Myocyte (in vitro differentiated cells): ENCODE measurements around the gene CCDC187. TPM values are rescaled to one million over a fixed set of nuclear protein-coding genes. Genes with fewer than 3 reads are reported as not detected.
A peak's percentile ranks its signal among the peaks of the same experiment; 100 is the strongest.
"Not testable (repeated sequence)": the region's sequence is repeated elsewhere in the genome, so short reads cannot be mapped to it uniquely, and the experiment has no call there.

Experiments used
- DNase-seq: peaks from one replicate; pipeline ENCODE4 v3.0.0-alpha.2; 2012; ENCODE audit warnings: low read depth
- total RNA-seq: library from RNA; depleted of rRNA; stranded (reverse); fragments of >200 nt; gene quantifications from 2 replicates; pipeline ENCODE4 v1.2.3, GENCODE V29; 2014

CCDC187 gene
- total RNA-seq, 1 donor from 2014 or later = not detected

GRCh38 chr9:136327304-136327974 lies 23.5 kb upstream of the CCDC187 start, which contains the start of gene GPSM1:
GPSM1 (plus strand) TSS chr9:136327539; CDS start chr9:136327696, 157 bp downstream.
- peak; percentile 57 for DNase-seq

GRCh38 chr9:136326761-136327303 lies 22.9 kb upstream of the CCDC187 start:
- DNase-seq = no peak

DNA sequence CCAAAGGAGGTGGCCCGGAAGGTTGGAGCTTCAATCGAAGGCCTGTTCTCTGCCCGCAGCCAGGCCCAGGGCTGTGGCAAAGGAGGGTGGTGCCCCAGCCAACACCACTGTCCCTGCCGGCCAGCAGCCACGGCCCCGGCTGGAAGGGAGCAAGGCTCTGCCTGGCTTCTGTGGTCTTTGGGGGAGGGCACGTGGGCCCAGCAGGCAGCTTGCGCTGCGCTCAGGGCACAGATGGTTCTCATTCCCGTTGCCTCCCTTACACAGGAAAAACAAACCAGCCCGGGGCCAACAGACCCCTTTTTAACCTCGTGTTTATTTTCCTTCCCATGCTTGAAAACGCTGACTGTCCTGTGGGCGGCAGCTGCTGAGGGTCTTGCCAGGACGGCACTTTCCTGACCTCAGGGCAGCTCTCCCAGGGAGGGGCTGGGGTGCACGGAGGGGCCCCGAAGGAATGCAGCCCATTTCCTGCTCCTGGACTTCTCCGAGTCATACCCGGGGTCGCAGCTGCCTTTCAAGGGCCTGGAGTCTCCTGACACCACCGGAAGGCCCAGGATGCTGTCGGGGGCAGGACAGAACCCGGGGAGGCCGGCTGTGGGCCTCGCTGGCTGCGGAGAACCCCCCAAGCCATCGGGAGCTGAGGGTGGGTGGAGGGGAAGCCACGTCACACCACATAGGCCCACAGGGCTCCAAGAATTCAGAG lies 22.3 kb upstream of the CCDC187 start:
- DNase-seq = no peak

- no peak for DNase-seq
Measured at GRCh38 chr9:136325358-136325757, 21.5 kb upstream of the CCDC187 start.

DNA sequence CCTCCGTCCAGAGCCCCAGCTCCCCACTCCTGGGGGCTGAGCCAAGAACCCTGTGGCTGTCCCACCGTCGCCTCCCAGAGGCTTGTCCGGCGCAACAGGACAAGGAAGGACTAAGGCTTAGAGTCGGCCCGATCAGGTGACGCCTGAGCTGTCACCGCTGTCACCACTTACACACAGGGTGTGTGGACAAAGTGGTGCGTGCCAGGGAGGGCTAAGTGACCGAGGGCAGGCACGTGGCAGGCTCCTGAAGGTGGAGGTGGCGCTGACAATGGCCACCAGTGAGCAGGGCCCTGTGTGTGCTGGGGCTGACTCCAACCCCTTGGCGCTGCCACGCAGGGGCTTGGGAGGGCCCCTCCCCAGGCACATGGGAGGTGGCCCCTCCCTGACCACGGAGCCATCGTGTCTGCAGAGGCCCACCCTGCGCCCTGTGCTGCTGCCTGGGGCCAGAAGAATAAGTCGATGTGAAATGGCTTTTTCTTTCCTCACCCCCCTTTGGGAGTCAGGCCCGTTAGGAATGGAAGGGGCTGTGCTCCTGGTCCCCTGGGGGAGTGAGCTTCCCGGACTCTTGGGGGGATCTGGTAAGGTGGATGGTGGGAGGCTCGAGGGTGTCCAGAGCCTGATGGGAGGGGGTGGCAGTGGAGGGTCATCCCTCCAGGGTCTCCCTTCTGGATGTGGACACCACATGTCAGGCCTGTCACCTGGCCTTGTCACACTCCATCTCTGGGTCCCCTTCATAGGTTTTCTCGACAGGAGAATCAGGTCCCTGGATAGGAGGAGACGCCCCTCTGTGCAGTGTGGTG lies 20.8 kb upstream of the CCDC187 start:
- DNase-seq = no peak

DNA sequence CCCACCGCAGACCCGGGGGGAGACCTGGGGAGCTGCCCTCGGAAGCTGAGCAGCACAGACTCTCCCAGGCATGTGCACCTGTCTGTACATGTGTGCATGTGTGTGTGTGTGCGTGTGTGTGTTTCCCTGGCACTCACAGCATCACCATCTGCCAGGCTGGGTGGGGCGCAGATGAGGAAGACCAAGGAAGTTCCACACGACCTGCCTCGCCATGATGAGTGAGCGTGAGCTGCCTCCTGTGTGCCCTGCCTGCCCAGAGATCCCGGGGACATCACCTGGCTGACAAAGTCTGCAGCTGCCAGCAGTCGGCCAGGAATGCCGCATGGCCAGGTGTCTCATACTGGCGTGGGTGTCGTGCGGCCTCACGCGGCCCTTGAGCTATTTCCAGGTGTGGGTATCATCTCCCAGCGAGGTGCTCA lies 19.5 kb upstream of the CCDC187 start:
- DNase-seq = peak; percentile 22

DNA sequence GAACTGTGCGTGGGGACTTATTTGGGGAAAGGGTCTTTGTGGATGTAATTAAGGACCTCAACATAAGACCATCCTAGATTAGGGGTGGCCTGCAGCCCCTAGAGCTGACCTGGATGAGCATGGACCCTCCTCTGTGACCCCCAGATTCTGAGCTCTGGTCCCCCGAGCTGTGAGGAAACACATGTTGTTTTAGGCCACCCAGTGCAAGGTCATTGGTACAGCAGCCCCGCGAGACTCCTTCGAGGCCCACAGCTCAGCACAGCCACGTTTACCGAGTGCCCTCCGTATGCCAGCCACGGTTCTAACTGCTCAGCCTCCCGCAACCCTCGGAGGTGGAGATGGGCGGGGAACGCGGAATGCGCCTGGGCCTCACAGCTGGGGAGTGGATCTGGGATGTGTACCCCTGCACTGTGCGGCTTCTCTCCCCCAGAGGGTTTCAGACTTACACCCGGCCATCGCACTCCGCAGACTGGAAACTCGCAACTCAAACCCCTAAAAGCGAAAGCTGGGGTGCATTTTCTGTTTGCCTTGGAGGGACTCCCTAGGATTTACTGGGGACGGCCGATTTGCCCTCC lies 18.9 kb upstream of the CCDC187 start:
- no peak for DNase-seq

GRCh38 chr9:136321561-136321960 lies 17.7 kb upstream of the CCDC187 start:
- DNase-seq = no peak

- not testable (repeated sequence) for DNase-seq
Measured at GRCh38 chr9:136320972-136321371, 17.1 kb upstream of the CCDC187 start.

DNA sequence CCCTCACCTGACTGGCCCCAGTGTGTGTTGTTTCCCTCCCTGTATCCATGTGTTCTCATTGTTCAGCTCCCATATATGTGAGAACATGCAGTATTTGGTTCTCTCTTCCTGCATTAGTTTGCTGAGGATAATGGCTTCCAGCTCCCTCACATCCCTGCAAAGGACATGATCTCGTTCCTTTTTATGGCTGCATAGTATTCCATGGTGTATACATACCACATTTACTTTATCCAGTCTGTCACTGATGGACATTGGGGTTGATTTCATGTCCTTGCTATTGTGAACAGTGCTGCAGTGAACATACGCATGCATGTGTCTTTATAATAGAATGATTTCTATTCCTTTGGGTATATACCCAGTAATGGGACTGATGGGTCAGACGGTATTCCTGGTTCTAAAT lies 16.1 kb upstream of the CCDC187 start:
- not testable (repeated sequence) for DNase-seq

DNA sequence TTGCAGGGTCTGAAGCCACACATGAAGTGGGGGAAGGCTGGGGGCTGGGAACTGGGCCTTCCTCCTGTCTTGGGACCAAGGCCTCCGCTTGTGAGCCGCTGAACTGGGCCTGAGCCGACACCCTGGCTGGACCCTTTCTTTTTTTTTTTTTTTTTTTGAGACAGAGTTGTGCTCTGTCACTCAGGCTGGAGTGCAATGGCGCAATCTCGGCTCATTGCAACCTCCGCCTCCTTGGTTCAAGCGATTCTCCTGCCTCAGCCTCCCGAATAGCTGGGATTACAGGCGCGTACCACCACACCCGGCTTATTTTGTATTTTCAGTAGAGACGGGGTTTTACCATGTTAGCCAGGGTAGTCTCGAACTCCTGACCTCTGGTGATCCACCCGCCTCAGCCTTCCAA lies 15.3 kb upstream of the CCDC187 start:
- DNase-seq = not testable (repeated sequence)

GRCh38 chr9:136318776-136319241 lies 14.9 kb upstream of the CCDC187 start:
- DNase-seq = no peak

DNA sequence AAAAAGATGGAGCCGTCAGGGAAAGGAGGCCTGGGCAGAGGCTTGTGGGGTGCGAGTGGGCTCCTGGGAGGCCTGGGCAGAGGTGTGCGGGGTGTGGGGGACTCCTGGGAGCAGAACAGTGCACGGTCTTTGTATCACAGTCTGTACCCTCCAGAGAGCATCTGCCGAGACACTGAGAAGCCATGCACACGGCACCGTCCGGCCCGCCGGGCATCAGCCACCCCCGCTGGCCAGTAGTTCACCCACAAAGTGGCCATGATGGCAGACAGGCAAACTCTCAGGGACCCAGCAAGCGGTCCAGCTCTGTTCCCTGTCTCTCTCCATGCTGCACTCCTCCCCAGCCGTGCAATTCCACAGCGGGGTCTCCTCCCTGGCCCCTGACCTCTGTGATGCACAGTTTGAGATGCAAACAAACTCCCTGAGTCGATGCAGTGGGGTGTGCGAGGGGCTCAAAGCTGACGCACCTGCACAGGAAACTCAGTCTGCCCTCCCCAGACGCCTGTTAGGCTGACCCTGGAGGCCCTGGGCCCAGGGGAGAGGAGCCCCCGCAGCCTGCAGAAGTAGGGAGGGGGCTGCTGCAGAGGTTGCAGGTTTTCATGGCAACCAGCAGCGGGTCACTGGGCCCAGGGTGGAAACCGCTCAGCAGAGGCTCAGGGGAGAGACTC lies 14.3 kb upstream of the CCDC187 start:
- DNase-seq = no peak

DNA sequence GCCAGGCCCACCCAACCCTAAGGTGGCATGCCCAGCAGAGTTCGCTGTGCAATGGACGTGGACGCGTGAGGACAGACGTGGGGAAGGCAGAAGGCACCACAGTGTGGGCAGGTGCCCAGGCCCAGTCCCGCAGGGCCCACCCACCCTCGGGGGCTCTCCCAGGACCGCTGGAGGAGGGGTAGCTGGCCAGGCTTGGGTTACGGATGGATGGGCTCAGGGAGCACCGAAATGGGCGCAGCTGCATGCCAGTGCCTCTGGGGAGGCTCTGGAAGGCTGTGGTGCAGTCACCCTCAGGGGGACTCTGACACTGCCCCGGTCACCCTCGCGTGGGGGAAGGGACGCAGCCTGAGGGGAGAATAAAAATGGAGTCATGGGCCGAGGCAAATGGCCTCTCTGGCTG lies 13.8 kb upstream of the CCDC187 start:
- no peak for DNase-seq

DNA sequence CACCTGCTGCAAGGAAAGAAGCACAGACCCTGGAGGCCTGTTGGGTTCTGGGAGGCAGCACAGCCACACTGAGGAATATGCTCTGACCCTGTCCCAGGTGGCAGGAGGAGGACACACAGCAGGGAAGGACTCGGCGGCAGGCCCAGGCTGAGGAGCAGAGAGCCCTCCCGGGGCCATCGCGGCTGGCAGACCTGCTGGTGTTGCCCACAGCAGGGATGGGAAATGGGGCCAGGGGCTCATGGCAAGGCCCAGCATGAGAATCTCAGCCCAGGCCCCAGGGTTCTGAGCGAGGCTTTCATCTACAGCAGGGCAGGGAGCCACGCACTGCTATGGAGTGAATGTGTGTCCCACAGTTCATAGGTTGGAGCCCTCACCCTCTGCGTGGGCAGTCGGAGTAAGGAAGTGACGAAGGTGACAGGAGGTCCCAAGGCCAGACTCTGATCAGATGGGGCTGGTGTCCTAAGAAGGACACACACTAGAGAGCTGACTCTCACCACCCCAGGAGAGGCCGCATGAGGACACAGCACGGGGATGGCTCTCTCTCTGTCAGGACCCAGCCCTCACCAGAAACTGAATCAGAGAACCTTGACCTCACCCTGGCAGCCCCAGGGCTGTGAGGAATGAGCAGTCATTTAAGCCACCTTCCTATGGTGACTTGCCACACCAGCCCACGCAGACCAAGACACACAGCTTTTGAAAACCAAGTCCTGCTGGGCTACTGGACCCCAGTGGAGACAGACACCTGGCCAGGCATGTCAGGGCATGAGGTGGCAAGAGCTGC lies 13.2 kb upstream of the CCDC187 start:
- DNase-seq = no peak

DNA sequence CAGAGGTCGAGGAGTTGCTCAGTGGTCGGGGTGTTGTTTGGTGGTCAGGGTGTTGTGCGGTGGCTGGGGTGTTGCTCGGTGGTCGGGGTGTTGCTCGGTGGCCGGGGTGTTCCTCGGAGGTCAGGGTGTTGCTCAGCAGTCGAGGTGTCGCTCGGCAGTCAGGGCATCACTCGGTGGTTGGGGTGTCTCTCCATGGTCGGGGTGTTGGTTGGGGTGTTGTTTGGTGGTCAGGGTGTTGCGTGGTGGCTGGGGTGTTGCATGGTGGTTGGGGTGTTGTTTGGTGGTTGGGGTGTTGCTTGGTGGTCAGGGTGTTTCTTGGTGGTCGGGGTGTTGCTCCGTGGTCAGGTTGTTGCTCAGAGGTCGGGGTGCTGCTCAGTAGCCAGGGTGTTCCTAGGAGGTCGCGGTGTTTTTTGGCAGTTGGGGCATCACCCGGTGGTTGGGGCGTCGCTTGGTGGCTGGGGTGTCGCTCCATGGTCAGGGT lies 12.4 kb upstream of the CCDC187 start:
- DNase-seq = no peak

- no peak for DNase-seq
Measured at GRCh38 chr9:136314944-136315343, 11.1 kb upstream of the CCDC187 start.

DNA sequence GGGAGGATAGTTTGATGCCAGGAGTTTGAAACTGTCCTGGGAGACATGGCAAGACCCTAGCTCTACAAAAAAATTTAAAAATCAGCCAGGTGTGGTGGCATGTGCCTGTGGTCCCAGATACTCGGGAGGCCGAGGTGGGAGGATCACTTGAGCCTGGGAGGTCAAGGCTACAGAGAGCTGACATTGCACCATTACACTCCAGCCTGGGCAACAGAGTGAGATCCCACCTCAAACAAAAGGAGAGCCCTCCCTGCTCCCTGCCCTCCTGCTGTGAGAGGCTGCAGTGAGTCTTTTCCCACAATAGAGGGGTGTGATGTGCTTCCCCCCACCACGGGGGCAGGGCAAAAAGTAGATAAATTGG lies 10.1 kb upstream of the CCDC187 start:
- DNase-seq = no peak

- no peak for DNase-seq
Measured at GRCh38 chr9:136313111-136314055, 9.5 kb upstream of the CCDC187 start.
